Esophagus muscularis mucosa (tissue), 3 donors: ENCODE results near the gene SIT1.

Source experiments
- EP300 ChIP-seq: sonication (generic); formaldehyde crosslinking; IDR thresholded peaks from one replicate; pipeline ENCODE4 v1.6.1; 2017; ENCODE audit warnings: antibody characterized with exemption
- TF ChIP-seq, protein P1 (sequence below), 3 experiments: fragments of 200-600 bp in 2 of 3; fragments of 450-650 bp in 1 of 3; sonication (generic) in 2 of 3; IDR thresholded peaks; one replicate each; pipeline ENCODE4 v1.5.1; 2017 to 2019; ENCODE audit warnings: antibody characterized with exemption in 3 of 3, mild to moderate bottlenecking in 2 of 3, moderate library complexity in 1 of 3

DNA sequence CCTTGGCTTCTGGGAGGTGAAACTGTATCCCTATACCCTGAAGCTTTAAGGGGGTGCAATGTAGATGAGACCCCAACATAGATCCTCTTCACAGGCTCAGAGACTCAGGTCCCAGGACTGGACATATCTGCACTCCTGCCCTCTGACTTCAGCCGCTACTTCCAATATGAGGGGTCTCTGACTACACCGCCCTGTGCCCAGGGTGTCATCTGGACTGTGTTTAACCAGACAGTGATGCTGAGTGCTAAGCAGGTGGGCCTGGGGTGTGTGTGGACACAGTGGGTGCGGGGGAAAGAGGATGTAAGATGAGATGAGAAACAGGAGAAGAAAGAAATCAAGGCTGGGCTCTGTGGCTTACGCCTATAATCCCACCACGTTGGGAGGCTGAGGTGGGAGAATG, 28.4 kb upstream of the SIT1 start:
- TF ChIP-seq, protein P1, sequence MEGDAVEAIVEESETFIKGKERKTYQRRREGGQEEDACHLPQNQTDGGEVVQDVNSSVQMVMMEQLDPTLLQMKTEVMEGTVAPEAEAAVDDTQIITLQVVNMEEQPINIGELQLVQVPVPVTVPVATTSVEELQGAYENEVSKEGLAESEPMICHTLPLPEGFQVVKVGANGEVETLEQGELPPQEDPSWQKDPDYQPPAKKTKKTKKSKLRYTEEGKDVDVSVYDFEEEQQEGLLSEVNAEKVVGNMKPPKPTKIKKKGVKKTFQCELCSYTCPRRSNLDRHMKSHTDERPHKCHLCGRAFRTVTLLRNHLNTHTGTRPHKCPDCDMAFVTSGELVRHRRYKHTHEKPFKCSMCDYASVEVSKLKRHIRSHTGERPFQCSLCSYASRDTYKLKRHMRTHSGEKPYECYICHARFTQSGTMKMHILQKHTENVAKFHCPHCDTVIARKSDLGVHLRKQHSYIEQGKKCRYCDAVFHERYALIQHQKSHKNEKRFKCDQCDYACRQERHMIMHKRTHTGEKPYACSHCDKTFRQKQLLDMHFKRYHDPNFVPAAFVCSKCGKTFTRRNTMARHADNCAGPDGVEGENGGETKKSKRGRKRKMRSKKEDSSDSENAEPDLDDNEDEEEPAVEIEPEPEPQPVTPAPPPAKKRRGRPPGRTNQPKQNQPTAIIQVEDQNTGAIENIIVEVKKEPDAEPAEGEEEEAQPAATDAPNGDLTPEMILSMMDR (IDR thresholded peaks at IDR 0.05), result no peak
- no peak for TF ChIP-seq EP300
